ENCODE measurements around the gene TMCO5A.

TMCO5A gene

GRCh38 chr15:37973856-37974255 is 39.4 kb downstream of the TMCO5A start:
- DNase-seq (ENCODE audit: low read depth), result no peak

DNA sequence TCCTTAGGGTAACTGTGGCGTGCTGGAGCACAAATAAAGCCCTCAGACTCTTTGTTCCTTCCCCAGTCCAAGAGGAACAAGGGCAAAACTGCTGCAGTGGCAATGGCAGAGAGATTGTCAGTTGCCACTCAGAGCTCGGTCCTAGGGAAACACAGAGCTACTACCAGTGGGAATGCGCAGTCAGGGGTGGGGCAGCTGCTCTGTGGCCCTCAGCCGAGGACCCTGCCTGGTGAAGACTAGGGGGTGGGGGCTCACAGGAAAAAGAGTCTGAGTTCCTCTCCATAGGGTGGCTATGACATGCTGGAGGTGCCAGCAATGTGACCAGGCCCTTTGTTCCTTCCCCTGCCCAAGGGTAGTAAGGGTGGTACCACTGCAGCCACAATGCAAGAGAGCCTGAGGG is 43.8 kb downstream of the TMCO5A start:
- no peak for DNase-seq (ENCODE audit: low read depth)

- no peak for DNase-seq (ENCODE audit: low read depth)
Measured at GRCh38 chr15:37979671-37980409, 45.4 kb downstream of the TMCO5A start.

- no peak for DNase-seq (ENCODE audit: low read depth)
Measured at GRCh38 chr15:37981201-37981600, 46.8 kb downstream of the TMCO5A start.

DNA sequence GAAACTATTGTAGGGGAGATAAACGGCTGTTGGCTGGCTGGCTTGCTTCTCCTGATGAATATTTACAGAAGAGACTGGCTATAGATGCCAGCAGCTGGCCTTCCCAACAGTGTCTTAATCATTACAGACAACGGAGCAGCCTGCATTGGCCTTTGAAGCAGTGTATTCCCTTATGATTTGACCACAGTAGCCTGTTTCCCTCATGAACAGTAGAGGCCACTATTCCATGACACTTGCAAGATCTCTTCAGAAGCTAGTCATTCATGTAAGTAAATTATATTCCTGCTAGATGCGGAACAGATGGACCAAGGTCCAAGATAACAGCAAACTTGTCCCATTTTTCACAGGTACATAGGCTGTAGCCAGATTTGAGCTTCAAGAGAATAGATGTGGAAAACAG is 47.3 kb downstream of the TMCO5A start:
- no peak for DNase-seq (ENCODE audit: low read depth)

DNA sequence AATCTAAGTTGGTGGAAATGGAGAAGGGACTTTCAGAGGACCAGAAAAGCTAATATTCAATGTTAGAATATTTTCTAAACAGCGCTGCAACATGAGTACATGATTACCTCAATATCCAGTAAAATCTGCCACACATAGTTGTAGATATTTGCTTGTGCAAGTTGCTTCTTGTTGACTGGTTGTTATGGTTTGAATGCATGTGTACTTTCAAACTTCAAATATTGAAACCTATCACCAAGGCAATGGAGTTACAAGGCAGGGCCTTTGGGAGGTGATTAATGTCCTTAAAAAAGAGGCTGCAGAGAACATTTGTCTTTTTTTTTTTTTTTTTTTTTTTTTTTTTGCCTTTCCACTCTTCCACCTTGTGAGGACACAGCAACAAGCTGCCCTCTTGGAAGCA is 49.9 kb downstream of the TMCO5A start:
- no peak for DNase-seq (ENCODE audit: low read depth)

- no peak for DNase-seq (ENCODE audit: low read depth)
Measured at GRCh38 chr15:37995461-37996347, 61.3 kb downstream of the TMCO5A start.
